Left kidney (tissue), 2 donors: Measurements from ENCODE around the gene NGF. TPM values are rescaled to one million over a fixed set of nuclear protein-coding genes. Genes with fewer than 3 reads are reported as not detected.
"Not testable (repeated sequence)": the region's sequence is repeated elsewhere in the genome, so short reads cannot be mapped to it uniquely, and the experiment has no call there.

Experiments used
- DNase-seq: peaks from one replicate; pipeline ENCODE4 v3.0.0-alpha.2; 2013
- polyA plus RNA-seq: library from polyadenylated mRNA; unstranded; fragments of 120-200 nt; gene quantifications from one replicate; pipeline ENCODE4 v1.2.1, GENCODE V29; 2013; ENCODE audit not compliant: insufficient read length

Gene NGF
- polyA plus RNA-seq, 1 donor, result 1.8 TPM

GRCh38 chr1:115310581-115311473, 27.2 kb downstream of the NGF start:
- no peak for DNase-seq

GRCh38 chr1:115309504-115309903, 28.5 kb downstream of the NGF start:
- not testable (repeated sequence) for DNase-seq

GRCh38 chr1:115308969-115309368, 29.1 kb downstream of the NGF start:
- DNase-seq, result no peak

GRCh38 chr1:115307661-115308060, 30.4 kb downstream of the NGF start:
- DNase-seq, result no peak

GRCh38 chr1:115306146-115306545, 31.9 kb downstream of the NGF start:
- DNase-seq, result no peak

- DNase-seq, result no peak
Observed at GRCh38 chr1:115303364-115303763, 34.7 kb downstream of the NGF start.

- DNase-seq, result no peak
Observed at GRCh38 chr1:115302390-115302961, 35.6 kb downstream of the NGF start.

GRCh38 chr1:115301438-115302020, 36.5 kb downstream of the NGF start:
- no peak for DNase-seq

- no peak for DNase-seq
Observed at GRCh38 chr1:115300087-115300876, 37.8 kb downstream of the NGF start.

GRCh38 chr1:115299266-115299665, 38.8 kb downstream of the NGF start:
- DNase-seq, result no peak

GRCh38 chr1:115296981-115297380, 41.1 kb downstream of the NGF start:
- DNase-seq, result no peak

GRCh38 chr1:115295904-115296696, 41.9 kb downstream of the NGF start:
- no peak for DNase-seq

GRCh38 chr1:115293899-115294298, 44.1 kb downstream of the NGF start:
- no peak for DNase-seq

- DNase-seq, result no peak
Observed at GRCh38 chr1:115293006-115293405, 45.0 kb downstream of the NGF start.

GRCh38 chr1:115291741-115292140, 46.3 kb downstream of the NGF start:
- DNase-seq, result no peak

- DNase-seq, result no peak
Observed at GRCh38 chr1:115289940-115290339, 48.1 kb downstream of the NGF start.

GRCh38 chr1:115288591-115289198, 49.4 kb downstream of the NGF start:
- DNase-seq, result no peak

GRCh38 chr1:115286431-115287205, 51.4 kb downstream of the NGF start:
- DNase-seq, result no peak

- no peak for DNase-seq
Observed at GRCh38 chr1:115284209-115284608, 53.8 kb downstream of the NGF start.

GRCh38 chr1:115283681-115284146, 54.3 kb downstream of the NGF start:
- no peak for DNase-seq
